ENCODE results near the gene FBXW4.

FBXW4 gene

GRCh38 chr10:101694674-101695403 is at the start of gene FBXW4:
Gene FBXW4 (minus strand): TSS chr10:101695170. CDS start chr10:101695105, 65 bp downstream.
- DNase-seq = peak; percentile 11 to 42

GRCh38 chr10:101744267-101744666 is 49.3 kb upstream of the FBXW4 start:
- no peak for DNase-seq

GRCh38 chr10:101741938-101742337 is 47.0 kb upstream of the FBXW4 start:
- DNase-seq = no peak

- DNase-seq = no peak
These were observed 41.7 kb upstream of the FBXW4 start for GRCh38 chr10:101736666-101737065.

GRCh38 chr10:101732096-101732495 is 37.1 kb upstream of the FBXW4 start:
- DNase-seq = no peak

- DNase-seq = no peak
These were observed 31.1 kb upstream of the FBXW4 start for GRCh38 chr10:101726115-101726387.

GRCh38 chr10:101725296-101726114 is 30.5 kb upstream of the FBXW4 start:
- DNase-seq = no peak

- no peak for DNase-seq
These were observed 29.5 kb upstream of the FBXW4 start for GRCh38 chr10:101724446-101724845.

GRCh38 chr10:101723176-101723575 is 28.2 kb upstream of the FBXW4 start:
- DNase-seq = no peak

- DNase-seq = no peak
These were observed 26.8 kb upstream of the FBXW4 start for GRCh38 chr10:101721806-101722205.

GRCh38 chr10:101720606-101721230 is 25.7 kb upstream of the FBXW4 start:
- no peak for DNase-seq

- no peak for DNase-seq
These were observed 23.8 kb upstream of the FBXW4 start for GRCh38 chr10:101718690-101719275.

GRCh38 chr10:101716891-101717659 is 22.1 kb upstream of the FBXW4 start:
- no peak for DNase-seq

- no peak for DNase-seq
These were observed 18.0 kb upstream of the FBXW4 start for GRCh38 chr10:101712997-101713396.

GRCh38 chr10:101710793-101711192 is 15.8 kb upstream of the FBXW4 start:
- no peak for DNase-seq

- DNase-seq = no peak
These were observed 15.2 kb upstream of the FBXW4 start for GRCh38 chr10:101710059-101710695.

GRCh38 chr10:101709359-101710058 is 14.5 kb upstream of the FBXW4 start:
- no peak for DNase-seq

GRCh38 chr10:101708870-101709269 is 13.9 kb upstream of the FBXW4 start:
- DNase-seq = no peak

- no peak for DNase-seq
These were observed 13.1 kb upstream of the FBXW4 start for GRCh38 chr10:101708073-101708472.

GRCh38 chr10:101704331-101704730 is 9.4 kb upstream of the FBXW4 start:
- no peak for DNase-seq

GRCh38 chr10:101696632-101697031 is 1.7 kb upstream of the FBXW4 start:
- no peak for DNase-seq
